T47D (cell line): ENCODE results near the gene PCDHGA4.
"Not testable (repeated sequence)": the region's sequence is repeated elsewhere in the genome, so short reads cannot be mapped to it uniquely, and the experiment has no call there.

ENCODE experiments used
- DNase-seq, 2 experiments: peaks; one replicate each; pipeline versions ENCODE4 v3.0.0 to v3.0.0-alpha.2; 2011 to 2012; ENCODE audit warnings: low read depth in 1 of 2, low spot score in 1 of 2
- JUND ChIP-seq: IDR thresholded peaks from 2 replicates; pipeline ENCODE4 v1.6.1; 2012; ENCODE audit warnings: low read depth
- in situ Hi-C: cut with HindIII; loops from 2 replicates; pipeline ENCODE4 v1.10.0; 2016; ENCODE audit warnings: low sequenced_read_pairs, low pct_unique_long_range_greater_than_20kb

The PCDHGA4 gene

GRCh38 chr5:141354900-141355469 is at the start of gene PCDHGA4:
PCDHGA4 (plus strand) TSS chr5:141355021; CDS start chr5:141355108, 87 bp downstream.
- DNase-seq, result no peak
- in situ Hi-C loops, result no loop called here
- no peak for TF ChIP-seq JUND

GRCh38 chr5:141306630-141307029 is 48.2 kb upstream of the PCDHGA4 start:
- no peak for DNase-seq
- in situ Hi-C loops, result no loop called here
- no peak for TF ChIP-seq JUND

- DNase-seq, result no peak
- TF ChIP-seq JUND, result no peak
- in situ Hi-C loops, result no loop called here
These were observed 41.1 kb upstream of the PCDHGA4 start for GRCh38 chr5:141313711-141314110.

- in situ Hi-C loops, result not testable (repeated sequence)
These were observed 37.9 kb upstream of the PCDHGA4 start for GRCh38 chr5:141316963-141317362.

GRCh38 chr5:141319202-141319601 is 35.6 kb upstream of the PCDHGA4 start:
- no peak for DNase-seq
- no peak for TF ChIP-seq JUND
- in situ Hi-C loops, result no loop called here

More at GRCh38 chr5:141316963-141317362, 37.9 kb upstream of the PCDHGA4 start:
- not testable (repeated sequence) for DNase-seq

- no peak for TF ChIP-seq JUND
- in situ Hi-C loops, result no loop called here
- no peak for DNase-seq
These were observed 35.1 kb upstream of the PCDHGA4 start for GRCh38 chr5:141319699-141320098.

- in situ Hi-C loops, result no loop called here
- DNase-seq, result peak; percentile 80 to 98
- no peak for TF ChIP-seq JUND
These were observed 34.3 kb upstream of the PCDHGA4 start, which contains the start of gene TAF7 for GRCh38 chr5:141320225-141321169. TAF7 (minus strand) TSS chr5:141320784; CDS start chr5:141320044, 740 bp downstream.

- in situ Hi-C loops, result no loop called here
- TF ChIP-seq JUND, result no peak
- DNase-seq, result no peak
These were observed 32.6 kb upstream of the PCDHGA4 start for GRCh38 chr5:141322261-141322660.

- peak; percentile 67 to 91 for DNase-seq
- TF ChIP-seq JUND, result no peak
- in situ Hi-C loops, result no loop called here
These were observed 28.6 kb upstream of the PCDHGA4 start for GRCh38 chr5:141326088-141326854.

GRCh38 chr5:141328231-141328630 is 26.6 kb upstream of the PCDHGA4 start:
- TF ChIP-seq JUND, result no peak
- in situ Hi-C loops, result no loop called here
- no peak for DNase-seq

- in situ Hi-C loops, result no loop called here
- TF ChIP-seq JUND, result no peak
- peak; percentile 79 to 81 for DNase-seq
These were observed 24.3 kb upstream of the PCDHGA4 start, which contains the start of gene PCDHGA1 for GRCh38 chr5:141330299-141331080. PCDHGA1 (plus strand) TSS chr5:141330514.

GRCh38 chr5:141332571-141332970 is 22.2 kb upstream of the PCDHGA4 start:
- DNase-seq, in situ Hi-C loops: not testable (repeated sequence)
